HepG2 (cell line): ENCODE measurements around the gene DLG2. TPM values are rescaled to one million over a fixed set of nuclear protein-coding genes. Genes with fewer than 3 reads are reported as not detected.

ENCODE experiments used
- ATAC-seq: fragments of 200-7000 bp; cut with Tn5 transposase; 3 replicates; pipeline ENCODE4 v1.9.1; 2020; ENCODE audit warnings: mild to moderate bottlenecking, moderate library complexity
- BruUV-seq: library from RNA; stranded (reverse); fragments of 400-500 nt; replicated peaks from 2 replicates; lab custom pipeline; 2021; lab: Mats Ljungman, UMichigan
- CTCF ChIA-PET: fragments of 300-600 bp; formaldehyde crosslinking; extraction: SDS; loops from one replicate; lab custom pipeline; 2021; ENCODE audit warnings: low total read pairs, inconsistent platforms, low intra/inter-chr PET ratio; lab: Yijun Ruan, JAX
- POLR2A ChIA-PET: fragments of 350-600 bp; sonication (Branson Sonifier 250); formaldehyde crosslinking; loops from one replicate; lab custom pipeline; 2020; ENCODE audit warnings: antibody characterized with exemption, inconsistent platforms; lab: Yijun Ruan, JAX
- DNase-seq: peaks from one replicate; pipeline ENCODE4 v3.0.0-alpha.2; 2015; ENCODE audit warnings: low spot score
- FAIRE-seq: peaks from 3 replicates; lab custom pipeline; 2011; peaks lifted over from hg19 to GRCh38; lab: Jason Lieb, UNC
- H2AFZ ChIP-seq: one replicate; pipeline ENCODE4 v1.6.1; 2011; ENCODE audit warnings: low read length, inconsistent platforms
- H3K27ac ChIP-seq: fragments of 300-600 bp; 3 replicates; pipeline ENCODE4 v1.8.0; 2011; ENCODE audit warnings: mixed run types, mild to moderate bottlenecking, mixed read lengths, low read length, inconsistent platforms; ENCODE audit not compliant: insufficient read depth; ENCODE audit errors: extremely low read length
- H3K27me3 ChIP-seq, 2 experiments: fragments of 200-600 bp in 1 of 2; 2 replicates in 1 of 2; 3 replicates in 1 of 2; pipeline versions ENCODE4 v1.6.0 to v1.8.0; 2011; ENCODE audit warnings: low read length in 2 of 2, mild to moderate bottlenecking in 2 of 2, moderate library complexity in 2 of 2, inconsistent platforms in 1 of 2; ENCODE audit not compliant: insufficient read depth in 2 of 2, control insufficient read depth in 1 of 2
- H3K36me3 ChIP-seq, 2 experiments: fragments of 200-600 bp in 1 of 2; replicated peaks in 1 of 2; 2 replicates in 1 of 2; 3 replicates in 1 of 2; pipeline versions ENCODE4 v1.5.1 to v1.8.0; 2011; ENCODE audit warnings: low read length in 2 of 2, inconsistent platforms in 1 of 2; ENCODE audit not compliant: insufficient read depth in 2 of 2, control insufficient read depth in 1 of 2
- H3K4me1 ChIP-seq: 2 replicates; pipeline ENCODE4 v1.5.1; 2012; ENCODE audit warnings: low read length, inconsistent platforms; ENCODE audit not compliant: insufficient read depth
- H3K4me2 ChIP-seq: 2 replicates; pipeline ENCODE4 v1.6.0; 2011; ENCODE audit warnings: low read depth, low read length, inconsistent platforms
- H3K4me3 ChIP-seq, 3 experiments: fragments of 200-600 bp in 1 of 3; sonication (generic), shearing (Covaris generic) in 1 of 3; replicated peaks in 1 of 3; 2 replicates each; pipeline ENCODE4 v1.5.1; 2011 to 2016; ENCODE audit warnings: low read length in 3 of 3, inconsistent platforms in 2 of 3, low read depth in 2 of 3, mild to moderate bottlenecking in 2 of 3, control low read depth in 1 of 3, mixed read lengths in 1 of 3; ENCODE audit not compliant: insufficient read depth in 1 of 3
- H3K79me2 ChIP-seq: one replicate; pipeline ENCODE4 v1.6.1; 2011; ENCODE audit warnings: low read length, inconsistent platforms; ENCODE audit not compliant: insufficient read depth
- H3K9ac ChIP-seq: 2 replicates; pipeline ENCODE4 v1.6.0; 2011; ENCODE audit warnings: mild to moderate bottlenecking, low read depth, low read length, inconsistent platforms; ENCODE audit not compliant: insufficient read depth
- H3K9me3 ChIP-seq: 2 replicates; pipeline ENCODE4 v1.5.1; 2012; ENCODE audit warnings: mild to moderate bottlenecking, low read length
- H4K20me1 ChIP-seq: 2 replicates; pipeline ENCODE4 v1.6.0; 2011; ENCODE audit warnings: inconsistent platforms, mild to moderate bottlenecking, low read length, moderate library complexity; ENCODE audit not compliant: insufficient read depth
- ATF7 ChIP-seq, 2 experiments: fragments of 450-650 bp in 1 of 2; sonication (generic) in 1 of 2; formaldehyde crosslinking in 1 of 2; IDR thresholded peaks; 2 replicates each; pipeline versions ENCODE4 v1.4.0 to v1.6.1; 2016 to 2020; ENCODE audit warnings: antibody characterized with exemption in 1 of 2, mild to moderate bottlenecking in 1 of 2, missing genetic modification reagents in 1 of 2
- PAF1 ChIP-seq: IDR thresholded peaks from 2 replicates; pipeline ENCODE4 v1.6.1; 2016; ENCODE audit warnings: missing genetic modification reagents, missing compliant biosample characterization
- ZNF350 ChIP-seq: sonication (generic); formaldehyde crosslinking; IDR thresholded peaks from 2 replicates; pipeline ENCODE4 v1.4.0; 2020; ENCODE audit warnings: mild to moderate bottlenecking, low read depth, missing genetic modification reagents, borderline replicate concordance
- ZNF407 ChIP-seq: sonication (generic); formaldehyde crosslinking; IDR thresholded peaks from one replicate; pipeline ENCODE4 v1.5.1; 2020; ENCODE audit warnings: mild to moderate bottlenecking, missing genetic modification reagents; ENCODE audit errors: not compliant biosample characterization
- WGBS: methylation state at CpG from one replicate; pipeline ENCODE4 v1.1.6; 2017; ENCODE audit warnings: low lambda C conversion rate; 5-methylcytosine and 5-hydroxymethylcytosine counted together
- in situ Hi-C: cut with HindIII; loops from 2 replicates; pipeline ENCODE4 v1.10.0; 2017; ENCODE audit warnings: low pct_unique_long_range_greater_than_20kb; ENCODE audit not compliant: extremely low pct_ligation_motif_present
- intact Hi-C: fragments of 100-400 bp; cut with micrococcal nuclease; formaldehyde crosslinking; loops from one replicate; pipeline ENCODE4 v1.10.0; 2022; ENCODE audit not compliant: unreplicated experiment
- polyA plus RNA-seq, 8 experiments: library from polyadenylated mRNA; depleted of rRNA in 3 of 8; stranded (reverse) in 7 of 8; unstranded in 1 of 8; fragments of >200 nt; fragmentation: Illumina TruSeq in 4 of 8; extraction: Trizol in 4 of 8; gene quantifications; 2 replicates each; pipeline versions ENCODE4 v1.2.1 to v1.2.3, GENCODE V29; 2011 to 2016; ENCODE audit warnings: low read depth in 4 of 8, missing spikeins in 1 of 8, mixed read lengths in 1 of 8; ENCODE audit not compliant: insufficient read depth in 1 of 8
- total RNA-seq, 5 experiments: library from RNA; depleted of rRNA; stranded (reverse); fragments of >200 nt; fragmentation: Illumina TruSeq; extraction: Trizol; gene quantifications; 2 replicates each; pipeline ENCODE4 v1.2.3, GENCODE V29; 2016; ENCODE audit warnings: low read depth in 1 of 5

Gene DLG2
- total and polyA plus RNA-seq, 2 of the 13 experiments (the other 11 are each of a cell fraction or from before 2014, with no cell fraction given) = 0.46 to 1.0 TPM

DNA sequence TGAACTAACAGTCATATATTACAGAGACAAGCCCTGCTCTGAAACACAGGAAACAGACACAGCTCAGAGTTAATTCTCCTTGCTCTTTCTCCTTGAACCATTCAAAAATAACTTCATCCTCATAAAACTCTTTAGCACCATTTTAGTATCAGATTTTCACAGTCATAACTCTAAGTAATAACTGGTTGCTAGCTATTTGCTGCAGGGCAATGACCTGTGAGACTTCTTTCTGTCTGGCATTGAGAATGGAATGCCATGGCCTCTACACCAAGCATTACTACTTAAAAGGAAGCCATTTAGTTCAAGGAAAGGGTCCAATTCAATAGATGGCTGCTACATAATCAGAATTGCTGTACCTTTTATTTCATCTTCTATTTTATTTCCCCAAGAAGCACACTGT is 2154.3 kb downstream of the DLG2 start (continued):
- TF ChIP-seq ZNF407 (no peak), ZNF350 (CRISPR knock-in tag) (no peak)
- TF ChIP-seq, all 625 proteins: peak for 0

- no peaks in the 10 kb centered on the region for H4K20me1 ChIP-seq
- POLR2A ChIA-PET = no interaction called here
- in situ Hi-C loops (no loop called here), intact Hi-C loops (no loop called here)
- ATAC-seq (no peak), DNase-seq (no peak), FAIRE-seq (no peak)
- 41% methylated on average over 5 of the region's 5 CpGs for WGBS
- H3K9me3 ChIP-seq = no peaks in the 10 kb centered on the region
- no peak overlapping the region for H3K27ac ChIP-seq
- TF ChIP-seq ATF7 (IDR thresholded peaks at IDR 0.05) = peak; percentile 35; the same call in 1 of the 2 replicates
- no peak for TF ChIP-seq ATF7 (CRISPR knock-in tag; IDR thresholded peaks at IDR 0.05)
- no peak for TF ChIP-seq PAF1
- H3K4me1 ChIP-seq = no peaks in the 10 kb centered on the region
- no peaks in the 10 kb centered on the region for H3K27me3 ChIP-seq
- no peaks in the 10 kb centered on the region for H3K36me3 ChIP-seq
- no peak overlapping the region for H2AFZ ChIP-seq
- H3K4me2 ChIP-seq = no peak overlapping the region
- no peaks in the 10 kb centered on the region for H3K79me2 ChIP-seq
- CTCF ChIA-PET = no interaction called here
- no TSS peak for BruUV-seq
- no peak overlapping the region for H3K4me3 ChIP-seq
- no peak overlapping the region for H3K9ac ChIP-seq
Observed at GRCh38 chr11:83471831-83472727, 2155.1 kb downstream of the DLG2 start.
